Fibroblast of pulmonary artery (primary cell): ENCODE results near the gene OSBP2.
A peak's percentile ranks its signal among the peaks of the same experiment; 100 is the strongest.

Source experiments
- DNase-seq: peaks from one replicate; pipeline ENCODE4 v3.0.0-alpha.2; 2010; ENCODE audit warnings: low read depth
- H3K4me3 ChIP-seq: replicated peaks from 2 replicates; pipeline ENCODE4 v1.5.1; 2011; ENCODE audit warnings: low read depth, mild to moderate bottlenecking, control low read depth, low read length, moderate library complexity
- TF ChIP-seq, protein P1 (sequence below): IDR thresholded peaks from 2 replicates; pipeline ENCODE4 v1.5.1; 2011; ENCODE audit warnings: mild to moderate bottlenecking, control low read depth, low read length, inconsistent platforms; ENCODE audit errors: missing control alignments

OSBP2 gene

DNA sequence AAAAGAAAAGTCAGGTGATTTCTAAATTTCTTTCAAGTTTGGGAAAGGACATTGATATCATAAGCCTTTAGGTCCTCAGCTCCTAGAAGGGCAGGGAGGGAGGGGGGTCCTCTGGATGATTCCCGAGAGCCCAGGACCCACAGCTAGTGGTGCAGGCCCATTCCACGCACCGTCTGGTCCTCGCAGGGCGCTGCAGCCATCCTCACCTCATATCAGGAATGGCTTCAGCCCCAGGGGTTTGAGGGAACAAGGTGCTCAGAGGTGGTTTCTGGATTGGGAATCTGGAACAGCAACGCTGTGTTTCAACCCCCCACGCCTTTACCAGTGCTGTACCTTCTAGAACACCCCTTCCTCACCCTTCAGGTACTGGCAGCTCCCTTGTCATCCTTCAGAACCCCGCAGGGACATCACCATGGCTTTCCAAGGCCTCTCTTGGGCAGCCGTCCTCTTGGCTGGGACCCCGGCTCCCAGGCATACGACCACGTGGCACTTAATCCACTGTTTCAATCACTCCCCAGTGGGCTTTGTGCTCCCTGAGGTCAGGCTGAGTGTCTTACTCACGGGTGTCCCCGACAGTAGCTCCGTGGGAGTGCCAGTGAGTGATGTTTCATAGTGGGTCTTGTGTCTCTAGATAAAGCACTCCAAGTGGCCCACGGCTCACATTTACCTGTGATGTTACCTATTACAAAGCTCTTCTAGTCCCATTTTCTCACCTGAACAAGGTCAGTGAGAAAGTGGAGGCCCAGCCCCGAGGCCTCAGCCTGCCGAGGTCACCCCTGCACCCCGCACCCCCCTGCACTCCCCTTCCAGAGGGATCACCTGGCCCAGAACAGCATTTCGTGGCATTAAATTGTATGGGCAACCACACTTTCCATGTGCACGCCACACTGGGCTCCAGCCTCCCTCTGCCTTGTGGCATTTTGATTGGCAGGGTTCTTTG, 180.0 kb downstream of the OSBP2 start:
- no peak for DNase-seq
- TF ChIP-seq, protein P1, sequence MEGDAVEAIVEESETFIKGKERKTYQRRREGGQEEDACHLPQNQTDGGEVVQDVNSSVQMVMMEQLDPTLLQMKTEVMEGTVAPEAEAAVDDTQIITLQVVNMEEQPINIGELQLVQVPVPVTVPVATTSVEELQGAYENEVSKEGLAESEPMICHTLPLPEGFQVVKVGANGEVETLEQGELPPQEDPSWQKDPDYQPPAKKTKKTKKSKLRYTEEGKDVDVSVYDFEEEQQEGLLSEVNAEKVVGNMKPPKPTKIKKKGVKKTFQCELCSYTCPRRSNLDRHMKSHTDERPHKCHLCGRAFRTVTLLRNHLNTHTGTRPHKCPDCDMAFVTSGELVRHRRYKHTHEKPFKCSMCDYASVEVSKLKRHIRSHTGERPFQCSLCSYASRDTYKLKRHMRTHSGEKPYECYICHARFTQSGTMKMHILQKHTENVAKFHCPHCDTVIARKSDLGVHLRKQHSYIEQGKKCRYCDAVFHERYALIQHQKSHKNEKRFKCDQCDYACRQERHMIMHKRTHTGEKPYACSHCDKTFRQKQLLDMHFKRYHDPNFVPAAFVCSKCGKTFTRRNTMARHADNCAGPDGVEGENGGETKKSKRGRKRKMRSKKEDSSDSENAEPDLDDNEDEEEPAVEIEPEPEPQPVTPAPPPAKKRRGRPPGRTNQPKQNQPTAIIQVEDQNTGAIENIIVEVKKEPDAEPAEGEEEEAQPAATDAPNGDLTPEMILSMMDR = no peak

DNA sequence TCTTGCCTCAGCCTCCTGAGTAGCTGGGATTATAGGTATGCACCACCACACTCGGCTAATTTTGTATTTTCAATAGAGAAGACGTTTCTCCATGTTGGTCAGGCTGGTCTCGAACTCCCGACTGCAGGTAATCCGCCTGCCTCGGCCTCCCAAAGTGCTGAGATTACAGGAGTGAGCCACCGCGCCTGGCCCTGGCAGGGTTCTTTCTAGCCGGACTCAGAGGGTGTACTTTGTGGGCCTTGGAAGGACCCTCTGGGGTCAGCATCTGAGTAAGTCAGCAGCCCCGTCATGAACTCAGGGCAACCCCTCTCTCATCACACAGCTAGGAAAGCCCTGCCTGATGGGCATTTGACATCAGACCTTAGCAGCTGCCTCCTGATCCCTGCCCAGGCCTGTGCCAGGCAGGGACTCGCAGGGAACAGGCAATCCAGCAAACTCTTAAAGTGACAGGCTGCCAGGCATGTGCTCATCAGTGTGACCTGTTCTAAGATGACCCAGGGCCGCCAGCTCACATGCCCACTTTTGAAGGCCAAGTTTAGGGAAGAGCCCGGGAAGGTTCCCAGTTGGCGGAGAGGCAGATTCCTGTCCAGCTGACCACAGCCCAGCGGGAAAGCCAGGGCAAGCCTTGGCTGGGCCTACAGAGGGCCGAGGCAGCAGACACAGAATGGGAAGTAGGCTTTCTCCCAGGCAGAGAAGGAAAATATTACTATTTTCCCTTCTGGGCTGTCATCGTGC, 181.0 kb downstream of the OSBP2 start:
- TF ChIP-seq, protein P1 = no peak
- no peak for DNase-seq
- H3K4me3 ChIP-seq = no peak overlapping the region

More for the DNA sequence above, 180.0 kb downstream of the OSBP2 start:
- no peak overlapping the region for H3K4me3 ChIP-seq

DNA sequence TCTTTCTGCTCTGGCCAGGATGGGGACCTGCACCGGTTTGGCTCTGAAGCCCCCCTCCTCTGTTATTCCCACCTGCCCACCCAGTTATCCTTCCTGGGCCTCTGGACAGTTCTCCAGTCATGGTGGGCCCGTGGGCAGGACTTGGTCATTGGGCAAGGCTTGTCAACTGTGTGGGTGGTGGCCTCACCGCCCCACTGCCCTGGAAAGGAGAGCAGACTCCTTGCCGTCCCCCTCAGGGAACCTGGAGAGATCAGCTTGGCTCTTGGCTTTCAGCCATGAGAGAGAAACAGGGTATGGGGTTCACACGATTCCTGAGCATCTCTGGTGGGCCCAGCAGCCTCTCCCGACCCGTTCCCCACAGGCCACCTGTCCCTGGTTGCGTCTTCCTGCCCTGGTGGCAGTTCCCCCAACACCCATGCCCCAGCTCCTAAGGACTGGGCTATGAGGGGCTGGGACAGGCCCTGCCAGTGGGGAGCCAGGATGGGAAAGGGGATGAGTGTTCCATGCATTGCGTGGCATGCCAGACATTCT, 181.6 kb downstream of the OSBP2 start:
- no peak for DNase-seq
- TF ChIP-seq, protein P1 = no peak
- H3K4me3 ChIP-seq = no peak overlapping the region

DNA sequence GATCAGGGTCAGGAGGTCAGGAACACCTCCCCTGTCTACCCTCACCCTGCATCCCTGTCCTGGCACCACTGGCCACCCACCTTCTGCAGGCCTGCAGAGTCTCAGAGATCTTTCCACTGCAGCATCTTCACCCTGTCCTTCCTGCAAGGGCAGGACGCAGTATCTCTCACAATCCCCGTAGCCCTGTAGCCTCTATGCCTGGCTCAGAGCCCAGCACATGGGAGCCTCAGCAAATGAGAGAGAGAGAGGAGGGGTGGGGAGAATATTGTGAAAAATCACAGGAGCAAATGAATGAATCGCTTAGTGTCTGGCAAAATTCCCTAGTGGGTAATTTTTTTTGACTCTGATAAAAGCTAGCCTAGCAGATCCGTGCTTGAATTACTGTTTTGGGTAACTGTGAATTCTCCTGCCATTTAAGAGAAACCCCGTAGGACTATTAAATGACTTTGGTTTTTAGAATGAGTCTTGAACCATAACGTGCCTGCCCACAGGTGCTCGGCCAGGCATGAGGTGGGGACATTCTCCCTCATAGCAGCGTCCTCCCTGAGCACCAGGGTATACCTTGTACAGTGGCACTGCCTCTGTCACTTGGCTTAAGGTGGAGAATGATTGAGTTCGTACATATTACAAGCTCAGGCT, 182.4 kb downstream of the OSBP2 start:
- H3K4me3 ChIP-seq = no peak overlapping the region
- peak; percentile 78 for DNase-seq
- TF ChIP-seq, protein P1 = no peak

DNA sequence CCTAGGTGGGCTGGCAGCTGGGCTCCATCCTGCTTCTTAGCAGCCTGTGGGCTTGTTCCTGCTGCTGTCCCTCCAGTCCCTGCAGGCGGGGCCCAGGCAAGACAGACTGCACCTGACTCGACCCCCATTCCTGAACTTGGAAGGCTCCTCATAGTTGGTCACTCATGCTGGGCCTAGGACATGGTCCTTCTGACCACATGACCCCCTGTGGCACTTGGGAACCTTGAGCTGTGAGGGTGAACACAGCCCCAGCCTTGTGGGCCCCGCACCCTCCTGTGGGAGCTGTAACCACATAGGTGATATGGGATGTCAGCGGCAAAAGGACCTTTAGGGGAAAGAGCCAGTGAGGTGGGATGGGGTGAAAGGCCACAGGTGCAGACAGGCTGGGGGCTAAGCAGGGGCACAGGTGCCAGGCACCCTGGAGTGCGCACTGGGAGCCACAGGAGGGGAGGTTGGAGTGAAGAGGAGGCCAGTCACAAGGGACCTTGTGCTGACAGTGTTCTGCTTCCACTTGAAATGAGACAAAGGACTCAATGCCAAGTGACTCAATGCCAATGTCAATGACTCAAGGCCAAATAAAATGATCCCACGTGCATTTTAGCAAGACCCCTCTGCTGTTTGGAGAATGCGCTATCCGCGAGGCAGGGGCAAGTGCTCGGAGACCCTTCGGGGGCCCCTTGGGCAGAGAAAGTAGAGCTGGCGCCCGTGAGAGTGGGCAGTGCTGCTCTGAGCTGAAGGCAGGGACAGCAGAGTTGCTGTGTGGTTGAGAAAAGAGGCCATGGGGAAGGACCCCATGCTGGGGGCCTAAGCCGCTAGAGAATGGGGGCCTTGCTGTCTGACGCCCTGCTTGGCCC, 183.2 kb downstream of the OSBP2 start:
- H3K4me3 ChIP-seq = no peak overlapping the region
- no peak for DNase-seq
- TF ChIP-seq, protein P1 = no peak
